K562 (cell line): Measurements from ENCODE around the gene GOLGA2. TPM values are rescaled to one million over a fixed set of nuclear protein-coding genes. Genes with fewer than 3 reads are reported as not detected.

Experiments used
- ARID3A ChIP-seq: IDR thresholded peaks from 2 replicates; pipeline ENCODE4 v1.6.1; 2012; ENCODE audit warnings: low read depth, low read length, improper control_type of control experiment, borderline replicate concordance
- FOXP4 ChIP-seq: sonication (generic); formaldehyde crosslinking; IDR thresholded peaks from 2 replicates; pipeline ENCODE4 v1.8.0; 2022; ENCODE audit warnings: mild to moderate bottlenecking, missing genetic modification reagents, borderline replicate concordance
- NCOA6 ChIP-seq: fragments of 450-650 bp; IDR thresholded peaks from 2 replicates; pipeline ENCODE4 v1.6.1; 2017; ENCODE audit warnings: mild to moderate bottlenecking
- ZEB2 ChIP-seq: fragments of 450-650 bp; IDR thresholded peaks from 2 replicates; pipeline ENCODE4 v1.6.1; 2016
- polyA plus RNA-seq, 8 experiments: library from polyadenylated mRNA; depleted of rRNA in 4 of 8; stranded (reverse) in 5 of 8; unstranded in 3 of 8; fragments of >200 nt; fragmentation: Nextera tagmentation in 2 of 8; fragmentation: Illumina TruSeq in 1 of 8; extraction: Ambion mirVana in 2 of 8; extraction: Trizol in 1 of 8; gene quantifications; 2 replicates each; pipeline versions ENCODE4 v1.2.1 to v1.2.3, GENCODE V29; 2011 to 2014; ENCODE audit warnings: inconsistent platforms in 1 of 8, missing spikeins in 1 of 8
- total RNA-seq, 7 experiments: library from RNA; depleted of rRNA in 6 of 7; stranded (reverse); fragments of >200 nt in 6 of 7; fragmentation: Illumina TruSeq in 2 of 7; extraction: Trizol in 2 of 7; gene quantifications; 2 replicates each; pipeline versions ENCODE4 v1.2.1 to v1.2.3, GENCODE V29; 2011 to 2021; ENCODE audit warnings: low replicate concordance in 1 of 7

GOLGA2 gene
- total and polyA plus RNA-seq, 9 of the 15 experiments (the other 6 are each of a cell fraction or from before 2014, with no cell fraction given), result 15.7 to 138 (median 76.0) TPM

- no peak for TF ChIP-seq ARID3A
- no peak for TF ChIP-seq NCOA6
- no peak for TF ChIP-seq ZEB2
- TF ChIP-seq FOXP4 (CRISPR knock-in tag), result no peak
- TF ChIP-seq, all 486 proteins: peak for 2
These were observed 28.5 kb upstream of the GOLGA2 start (continued) for GRCh38 chr9:128304136-128304970.
